Astrocyte (in vitro differentiated cells and primary cell): ENCODE results near the gene PSENEN. TPM values are rescaled to one million over a fixed set of nuclear protein-coding genes. Genes with fewer than 3 reads are reported as not detected.

Source experiments
- DNase-seq: peaks from one replicate; pipeline ENCODE4 v3.0.0-alpha.2; 2010; ENCODE audit warnings: low read depth
- FAIRE-seq: peaks from 2 replicates; lab custom pipeline; 2011; peaks lifted over from hg19 to GRCh38; lab: Jason Lieb, UNC
- H2AFZ ChIP-seq: 2 replicates; pipeline ENCODE4 v1.6.0; 2012; ENCODE audit warnings: low read depth, low read length, inconsistent platforms
- H3K27ac ChIP-seq: 2 replicates; pipeline ENCODE4 v1.5.1; 2011; ENCODE audit warnings: low read depth, low read length, inconsistent platforms
- H3K27me3 ChIP-seq: 2 replicates; pipeline ENCODE4 v1.6.0; 2011; ENCODE audit warnings: low read length, inconsistent platforms; ENCODE audit not compliant: insufficient read depth
- H3K36me3 ChIP-seq: 2 replicates; pipeline ENCODE4 v1.5.1; 2011; ENCODE audit warnings: low read length, inconsistent platforms; ENCODE audit not compliant: insufficient read depth
- H3K4me1 ChIP-seq: 2 replicates; pipeline ENCODE4 v1.5.1; 2011; ENCODE audit warnings: low read length, inconsistent platforms; ENCODE audit not compliant: insufficient read depth
- H3K4me2 ChIP-seq: 2 replicates; pipeline ENCODE4 v1.6.0; 2012; ENCODE audit warnings: low read length, inconsistent platforms
- H3K4me3 ChIP-seq: 2 replicates; pipeline ENCODE4 v1.5.1; 2011; ENCODE audit warnings: low read depth, mild to moderate bottlenecking, low read length, inconsistent platforms; ENCODE audit not compliant: insufficient read depth
- H3K79me2 ChIP-seq: 2 replicates; pipeline ENCODE4 v1.6.0; 2012; ENCODE audit warnings: mild to moderate bottlenecking, low read length, inconsistent platforms; ENCODE audit not compliant: insufficient read depth
- H3K9ac ChIP-seq: 2 replicates; pipeline ENCODE4 v1.6.0; 2012; ENCODE audit warnings: mild to moderate bottlenecking, low read length, inconsistent platforms
- H3K9me3 ChIP-seq: 2 replicates; pipeline ENCODE4 v1.5.1; 2012; ENCODE audit warnings: low read depth, mild to moderate bottlenecking, low read length, inconsistent platforms; ENCODE audit not compliant: insufficient read depth
- H4K20me1 ChIP-seq: 2 replicates; pipeline ENCODE4 v1.6.0; 2012; ENCODE audit warnings: low read length, inconsistent platforms; ENCODE audit not compliant: insufficient read depth
- H3K27ac Mint-ChIP-seq: one replicate; pipeline ENCODE4 v1.8.0; 2021; ENCODE audit warnings: mild to moderate bottlenecking, mixed read lengths; ENCODE audit not compliant: unreplicated experiment
- H3K27me3 Mint-ChIP-seq: one replicate; pipeline ENCODE4 v1.8.0; 2021; ENCODE audit warnings: low read depth, mixed read lengths; ENCODE audit not compliant: unreplicated experiment
- H3K36me3 Mint-ChIP-seq: one replicate; pipeline ENCODE4 v1.8.0; 2021; ENCODE audit warnings: low read depth, mixed read lengths; ENCODE audit not compliant: unreplicated experiment
- H3K4me1 Mint-ChIP-seq: one replicate; pipeline ENCODE4 v1.8.0; 2021; ENCODE audit warnings: low read depth, mixed read lengths; ENCODE audit not compliant: unreplicated experiment
- H3K4me3 Mint-ChIP-seq: one replicate; pipeline ENCODE4 v1.8.0; 2021; ENCODE audit warnings: mild to moderate bottlenecking, moderate library complexity, mixed read lengths; ENCODE audit not compliant: unreplicated experiment
- H3K9me3 Mint-ChIP-seq: one replicate; pipeline ENCODE4 v1.8.0; 2021; ENCODE audit warnings: mild to moderate bottlenecking, mixed read lengths; ENCODE audit not compliant: unreplicated experiment
- CTCF ChIP-seq: IDR thresholded peaks from 2 replicates; pipeline ENCODE4 v1.5.1; 2011; ENCODE audit warnings: low read depth, mild to moderate bottlenecking, inconsistent platforms, low read length, moderate library complexity; ENCODE audit not compliant: insufficient read depth
- EZH2 ChIP-seq: IDR thresholded peaks from 2 replicates; pipeline ENCODE4 v1.6.1; 2012; ENCODE audit warnings: mild to moderate bottlenecking, low read length, inconsistent platforms; ENCODE audit not compliant: insufficient read depth
- total RNA-seq: library from RNA; stranded (reverse); gene quantifications from 2 replicates; pipeline ENCODE4 v1.2.1, GENCODE V29; 2021

The PSENEN gene
- total RNA-seq, 1 donor from 2014 or later = 100 TPM

- peaks cover 16% of the 10 kb centered on the region for H3K36me3 Mint-ChIP-seq
- Histone ChIP-seq H3K36me3 (peaks cover 8% of the 10 kb centered on the region), H3K27me3 (no peaks in the 10 kb centered on the region), H2AFZ (no peak overlapping the region), H3K4me1 (peaks cover 5% of the 10 kb centered on the region), H4K20me1 (peaks cover 32% of the 10 kb centered on the region), H3K27ac (no peak overlapping the region), H3K4me3 (no peak overlapping the region), H3K9me3 (no peaks in the 10 kb centered on the region), H3K9ac (no peak overlapping the region), H3K4me2 (no peak overlapping the region), H3K79me2 (no peaks in the 10 kb centered on the region)
- H3K4me3 Mint-ChIP-seq = no peak overlapping the region
- H3K4me1 Mint-ChIP-seq = no peaks in the 10 kb centered on the region
- H3K9me3 Mint-ChIP-seq = no peaks in the 10 kb centered on the region
- no peaks in the 10 kb centered on the region for H3K27me3 Mint-ChIP-seq
- DNase-seq (no peak), FAIRE-seq (no peak)
- H3K27ac Mint-ChIP-seq = no peak overlapping the region
- TF ChIP-seq EZH2 (no peak), CTCF (no peak)
Observed at GRCh38 chr19:35738021-35738886, 7.2 kb upstream of the PSENEN start.

- Mint-ChIP-seq H3K9me3 (no peaks in the 10 kb centered on the region), H3K27ac (no peak overlapping the region), H3K4me3 (no peak overlapping the region), H3K4me1 (no peaks in the 10 kb centered on the region), H3K27me3 (no peaks in the 10 kb centered on the region), H3K36me3 (peaks cover 14% of the 10 kb centered on the region)
- Histone ChIP-seq H3K4me2 (no peak overlapping the region), H3K9ac (no peak overlapping the region), H3K36me3 (peaks cover 8% of the 10 kb centered on the region), H3K4me3 (no peak overlapping the region), H2AFZ (no peak overlapping the region), H3K9me3 (no peaks in the 10 kb centered on the region), H3K27me3 (no peaks in the 10 kb centered on the region), H3K79me2 (no peaks in the 10 kb centered on the region), H4K20me1 (peaks cover 31% of the 10 kb centered on the region), H3K4me1 (peaks cover 5% of the 10 kb centered on the region), H3K27ac (no peak overlapping the region)
- TF ChIP-seq CTCF = no peak
- no peak for TF ChIP-seq EZH2
- FAIRE-seq (no peak), DNase-seq (no peak)
Observed at GRCh38 chr19:35738887-35739229, 6.6 kb upstream of the PSENEN start.
